Aorta (tissue), 5 donors: ENCODE data around the gene TTLL11. TPM values are rescaled to one million over a fixed set of nuclear protein-coding genes. Genes with fewer than 3 reads are reported as not detected.
"Not testable (repeated sequence)": the region's sequence is repeated elsewhere in the genome, so short reads cannot be mapped to it uniquely, and the experiment has no call there.

Experiments used
- ATAC-seq: fragments of 200-7000 bp; cut with Tn5 transposase; one replicate; pipeline ENCODE4 v1.9.1; 2022; ENCODE audit warnings: moderate library complexity; ENCODE audit not compliant: low FRiP score
- DNase-seq, 2 donors: peaks; one replicate each; pipeline ENCODE4 v3.0.0-alpha.2; 2020
- H3K27ac ChIP-seq, 2 donors: one replicate each; pipeline ENCODE4 v1.5.1; 2013; ENCODE audit warnings: low read length in 2 of 2, mild to moderate bottlenecking in 2 of 2, moderate library complexity in 2 of 2, control low read depth in 1 of 2, inconsistent platforms in 1 of 2, low read depth in 1 of 2
- H3K27me3 ChIP-seq, 2 donors: one replicate each; pipeline ENCODE4 v1.6.1; 2013; ENCODE audit warnings: control low read depth in 1 of 2, low read length in 1 of 2, mild to moderate bottlenecking in 1 of 2, moderate library complexity in 1 of 2; ENCODE audit not compliant: insufficient read depth in 2 of 2, control insufficient read depth in 1 of 2
- H3K36me3 ChIP-seq, 2 donors: one replicate each; pipeline ENCODE4 v1.6.1; 2013; ENCODE audit warnings: control low read depth in 1 of 2, low read length in 1 of 2, mild to moderate bottlenecking in 1 of 2; ENCODE audit not compliant: insufficient read depth in 2 of 2, control insufficient read depth in 1 of 2
- H3K4me1 ChIP-seq, 2 donors: one replicate each; pipeline ENCODE4 v1.6.1; 2013; ENCODE audit warnings: low read length in 2 of 2, control low read depth in 1 of 2, mild to moderate bottlenecking in 1 of 2, moderate library complexity in 1 of 2; ENCODE audit not compliant: insufficient read depth in 2 of 2, control insufficient read depth in 1 of 2
- H3K4me3 ChIP-seq, 2 donors: one replicate each; pipeline ENCODE4 v1.5.1; 2013; ENCODE audit warnings: low read length in 2 of 2, control low read depth in 1 of 2, mild to moderate bottlenecking in 1 of 2
- H3K9me3 ChIP-seq: one replicate; pipeline ENCODE4 v1.6.1; 2013; ENCODE audit warnings: mild to moderate bottlenecking, low read length; ENCODE audit not compliant: control insufficient read depth
- WGBS, 2 donors: extraction: QIAGEN DNeasy Blood & Tissue Kit; methylation state at CpG; one replicate each; pipeline ENCODE4 v1.1.7; 2013; 5-methylcytosine and 5-hydroxymethylcytosine counted together
- intact Hi-C, 2 donors: fragments of 100-400 bp; cut with DNase I; formaldehyde crosslinking; loops; one replicate each; pipeline versions ENCODE4 v1.14.2 to v1.15.0; 2022
- polyA plus RNA-seq, 2 donors: library from polyadenylated mRNA; stranded (reverse); fragments of 200-250 nt; gene quantifications; one replicate each; pipeline ENCODE4 v1.2.3, GENCODE V29; 2013
- total RNA-seq, 2 donors: library from RNA; stranded (reverse); fragmentation: NEBNext Ultra II Directional; extraction: Animal tissue kit (Norgen Biotek cat#: 25700); gene quantifications; one replicate each; pipeline ENCODE4 v1.2.1, GENCODE V29; 2021
- donor health status: healthy with polysubstance abuse.
- donor health status: Bipolar disorder and iron deficiency.
- donor health status: DM: no; HTN: no; CAD: no.
- donor health status: DM: no; HTN: no; CAD: no.
- donor health status: DM: yes; HTN: yes; CAD: no.

Gene TTLL11
- total and polyA plus RNA-seq, 4 donors, result 7.7 to 31.4 (median 18.3) TPM

DNA sequence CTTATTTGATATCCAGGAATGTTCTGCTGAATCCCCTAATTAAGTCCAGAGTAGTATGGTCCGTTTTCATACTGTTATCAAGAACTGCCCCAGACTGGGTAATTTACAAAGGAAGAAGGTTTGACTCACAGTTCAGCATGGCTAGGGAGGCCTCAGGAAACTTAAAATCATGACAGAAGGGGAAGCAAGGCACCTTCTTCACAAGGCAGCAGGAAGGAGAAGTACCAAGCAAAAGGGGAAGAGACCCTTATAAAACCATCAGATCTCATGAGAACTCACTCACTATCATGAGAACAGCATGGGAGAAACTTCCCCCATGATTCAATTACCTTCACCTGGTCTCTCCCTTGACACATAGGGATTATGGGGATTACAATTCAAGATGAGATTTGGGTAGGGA is 26.4 kb downstream of the TTLL11 start:
- H3K4me3 ChIP-seq, DNase-seq, H3K9me3 ChIP-seq, ATAC-seq, H3K36me3 ChIP-seq, H3K27ac ChIP-seq, H3K27me3 ChIP-seq, intact Hi-C loops: not testable (repeated sequence)
- 55 to 72% methylated on average over 1 of the region's 1 CpG for WGBS, 2 donors
- H3K4me1 ChIP-seq, result peaks cover 2 to 14% of the 10 kb centered on the region in 2 donors

DNA sequence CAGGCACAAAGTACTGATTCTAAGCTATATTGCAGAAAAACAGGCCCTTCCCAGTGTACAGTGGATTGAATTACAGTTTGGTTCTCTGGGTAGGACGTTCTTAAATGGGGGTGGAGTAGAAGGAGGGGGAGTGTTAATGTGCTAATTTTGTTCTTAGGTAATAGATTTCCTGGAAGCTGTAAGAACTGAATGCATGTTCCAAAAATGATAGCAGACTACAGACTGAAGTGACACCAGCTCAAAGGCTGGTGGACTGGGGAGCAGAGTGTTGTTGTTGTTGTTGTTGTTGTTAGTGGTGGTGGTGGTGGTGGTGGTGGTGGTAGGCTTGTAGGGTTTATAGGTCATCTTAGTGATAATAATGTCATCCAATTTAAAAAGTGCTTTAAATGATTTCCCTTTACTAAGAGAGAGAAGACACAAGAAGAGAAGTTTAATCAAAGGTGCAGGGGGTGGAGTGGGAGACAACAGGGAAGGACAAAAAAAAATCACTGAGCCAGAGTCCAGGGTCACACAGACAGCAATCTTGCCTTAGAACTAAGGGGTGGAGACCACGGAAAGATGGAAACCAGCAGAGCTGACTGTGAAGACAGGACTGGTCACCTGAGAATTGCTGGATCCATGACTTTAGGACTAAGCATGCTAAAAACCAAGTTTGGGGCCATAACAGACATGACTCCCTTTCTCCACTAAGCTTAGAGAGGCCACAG is 27.0 kb downstream of the TTLL11 start:
- intact Hi-C loops, result no loop called here
- Histone ChIP-seq H3K4me3 (no peak overlapping the region), H3K27me3 (no peaks in the 10 kb centered on the region), H3K27ac (no peak overlapping the region), H3K9me3 (no peaks in the 10 kb centered on the region), H3K36me3 (no peaks in the 10 kb centered on the region), H3K4me1 (peaks cover 2 to 14% of the 10 kb centered on the region in 2 donors)
- WGBS, 2 donors, result 41 to 44% methylated on average over 2 of the region's 2 CpGs
- DNase-seq (no peak), ATAC-seq (no peak)

DNA sequence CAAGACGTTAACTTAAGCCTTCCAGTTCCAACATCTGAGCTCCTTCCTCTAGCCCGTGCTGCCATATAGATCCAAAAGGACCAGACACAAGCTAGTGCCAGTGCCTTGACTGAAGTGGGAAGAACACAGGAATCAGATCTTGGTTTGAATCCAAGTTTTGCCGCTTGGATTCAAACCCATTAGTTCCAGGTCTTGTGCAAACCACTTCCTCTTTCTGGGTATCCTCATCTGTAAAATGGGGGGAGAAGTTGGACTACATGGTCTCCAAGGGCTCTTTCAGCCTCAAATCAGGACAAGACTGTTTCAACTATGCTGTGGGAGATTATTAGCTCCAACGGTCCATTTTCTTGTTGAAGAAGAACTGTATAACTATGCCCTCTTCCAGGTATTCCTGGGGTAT is 32.6 kb downstream of the TTLL11 start:
- intact Hi-C loops, result no loop called here
- peaks cover 0 to 13% of the 10 kb centered on the region in 2 donors for H3K4me1 ChIP-seq
- no peaks in the 10 kb centered on the region for H3K27me3 ChIP-seq
- ATAC-seq, result no peak
- H3K27ac ChIP-seq, result no peak overlapping the region
- no peak for DNase-seq
- H3K9me3 ChIP-seq, result no peaks in the 10 kb centered on the region
- no peaks in the 10 kb centered on the region for H3K36me3 ChIP-seq
- H3K4me3 ChIP-seq, result no peak overlapping the region
- 90 to 91% methylated on average over 4 of the region's 4 CpGs for WGBS, 2 donors

DNA sequence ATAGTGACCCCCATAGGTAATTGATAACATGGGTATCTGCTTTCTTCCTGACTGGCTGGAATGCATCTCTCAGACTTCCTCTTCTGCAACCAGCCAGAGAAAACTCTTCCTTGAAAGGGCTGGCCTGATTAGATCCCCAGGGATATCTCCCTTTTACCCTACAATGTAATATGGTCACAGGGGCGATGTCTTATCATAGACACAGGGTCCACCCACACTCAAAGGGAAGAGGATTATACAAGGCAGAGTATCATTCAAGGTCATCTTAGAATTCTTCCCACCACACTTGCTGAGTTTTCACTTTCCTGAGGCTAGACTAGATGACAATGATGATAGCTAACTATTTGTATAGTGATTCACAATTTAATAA is 33.2 kb downstream of the TTLL11 start:
- Histone ChIP-seq H3K27ac (no peak overlapping the region), H3K9me3 (no peaks in the 10 kb centered on the region), H3K4me3 (no peak overlapping the region), H3K27me3 (no peaks in the 10 kb centered on the region), H3K4me1 (peaks cover 0 to 9% of the 10 kb centered on the region in 2 donors), H3K36me3 (no peaks in the 10 kb centered on the region)
- no peak for DNase-seq
- WGBS, 2 donors, result 89 to 93% methylated on average over 1 of the region's 1 CpG
- intact Hi-C loops, result no loop called here
- ATAC-seq, result no peak

DNA sequence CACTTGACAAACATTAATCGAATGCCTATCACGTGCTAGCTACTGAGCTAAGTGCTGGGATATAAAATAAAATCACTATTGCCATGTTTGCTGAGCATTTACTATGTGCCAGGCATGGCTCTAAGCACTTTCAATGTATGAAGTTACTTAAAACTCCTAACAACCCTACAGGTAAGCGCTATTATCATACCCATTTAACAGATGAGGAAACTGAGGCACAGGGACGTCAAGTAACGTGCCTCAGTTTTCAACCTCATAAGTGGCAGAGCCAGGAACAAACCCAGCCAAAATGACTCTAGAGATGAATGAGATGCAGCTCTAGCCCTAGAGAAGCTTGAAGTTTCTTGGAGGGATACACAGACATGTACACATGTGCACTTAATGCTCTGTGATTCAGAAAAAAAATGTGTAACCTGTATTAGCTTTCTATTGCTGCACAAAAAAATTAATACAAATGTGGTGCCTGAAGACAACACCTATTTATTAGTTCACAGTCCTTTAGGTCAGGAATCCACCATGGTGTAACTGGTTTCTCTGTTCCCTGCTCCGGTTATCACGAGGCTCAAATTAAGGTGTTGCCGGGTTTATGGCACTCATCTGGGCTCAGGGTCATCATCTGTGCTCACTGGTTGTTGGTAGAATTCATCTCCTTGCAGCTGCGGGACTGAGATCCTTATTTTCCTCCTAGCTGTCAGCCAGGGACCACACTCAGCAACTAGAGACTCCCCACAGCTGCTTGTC is 33.7 kb downstream of the TTLL11 start:
- H3K4me1 ChIP-seq, result peaks cover 0 to 6% of the 10 kb centered on the region in 2 donors
- no peak for ATAC-seq
- no peak overlapping the region for H3K27ac ChIP-seq
- no peaks in the 10 kb centered on the region for H3K9me3 ChIP-seq
- H3K4me3 ChIP-seq, result no peak overlapping the region
- whole genome bisulfite sequencing, 2 donors, result 92 to 95% methylated on average over 9 of the region's 9 CpGs
- no peaks in the 10 kb centered on the region for H3K36me3 ChIP-seq
- H3K27me3 ChIP-seq, result no peaks in the 10 kb centered on the region
- DNase-seq, result no peak
- intact Hi-C loops, result no loop called here

DNA sequence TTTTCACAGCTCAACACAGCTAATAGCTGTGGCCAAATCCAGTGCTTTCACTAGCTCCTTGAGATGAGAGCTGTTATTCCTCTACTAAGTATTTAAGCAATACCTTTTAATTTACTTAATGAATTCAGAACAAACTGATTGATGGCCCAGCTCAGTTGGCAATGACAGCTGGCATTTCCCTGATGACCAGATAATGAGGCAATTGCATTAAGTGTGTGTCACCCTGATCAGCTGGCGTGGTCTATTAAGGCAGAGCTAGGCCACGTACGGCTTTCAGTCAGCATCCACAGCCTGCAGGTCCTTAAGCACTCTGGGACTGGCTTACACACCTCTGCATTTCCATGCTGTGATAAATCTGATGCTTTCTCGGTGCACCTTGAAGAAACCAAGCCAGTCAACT is 34.4 kb downstream of the TTLL11 start:
- intact Hi-C loops, result no loop called here
- H3K27me3 ChIP-seq, result no peaks in the 10 kb centered on the region
- no peaks in the 10 kb centered on the region for H3K36me3 ChIP-seq
- WGBS, 2 donors, result 93% methylated on average over 4 of the region's 4 CpGs
- H3K4me3 ChIP-seq, result no peak overlapping the region
- no peaks in the 10 kb centered on the region for H3K9me3 ChIP-seq
- H3K27ac ChIP-seq, result no peak overlapping the region
- DNase-seq (no peak), ATAC-seq (no peak)
- H3K4me1 ChIP-seq, result peaks cover 0 to 6% of the 10 kb centered on the region in 2 donors

DNA sequence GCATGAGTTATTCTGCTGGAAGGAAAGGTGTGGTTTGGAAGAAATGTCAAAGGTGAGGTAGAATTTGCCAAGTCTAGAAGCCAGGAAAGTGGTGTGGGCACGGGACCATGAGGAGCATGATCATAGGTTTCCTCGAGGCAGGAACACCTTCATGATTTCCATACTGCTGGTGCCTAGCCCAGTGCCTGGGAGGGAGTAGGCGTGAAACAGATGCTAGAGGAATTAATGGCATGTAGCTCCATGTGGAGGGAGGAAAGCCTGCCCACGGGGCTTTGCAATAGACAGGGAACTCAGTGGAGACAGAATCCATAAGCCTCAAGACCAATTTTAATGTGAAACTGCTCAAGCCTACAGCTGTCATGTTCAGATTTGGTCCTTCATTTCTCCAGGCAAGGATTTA is 35.1 kb downstream of the TTLL11 start:
- 46 to 49% methylated on average over 4 of the region's 4 CpGs for WGBS, 2 donors
- no peak overlapping the region for H3K27ac ChIP-seq

DNA sequence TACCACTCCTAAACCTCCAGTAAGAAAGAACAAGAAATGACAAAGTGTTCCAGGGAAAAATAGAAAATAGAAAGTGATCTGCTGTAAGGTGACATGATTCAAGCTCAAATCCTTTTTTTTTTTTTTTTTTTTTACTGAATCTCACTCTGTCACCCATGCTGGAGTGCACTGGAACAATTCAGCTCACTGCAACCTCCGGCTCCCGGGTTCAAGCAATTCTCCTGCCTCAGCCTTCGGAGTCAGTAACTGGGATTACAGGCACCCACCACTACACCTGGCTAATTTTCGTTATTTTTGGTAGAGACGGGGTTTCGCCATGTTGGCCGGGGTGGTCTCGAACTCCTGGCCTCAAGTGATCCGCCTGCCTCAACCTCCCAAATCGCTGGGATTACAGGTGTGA is 35.9 kb downstream of the TTLL11 start:
- Histone ChIP-seq H3K27me3 (no peaks in the 10 kb centered on the region), H3K4me3 (no peak overlapping the region), H3K9me3 (no peaks in the 10 kb centered on the region), H3K4me1 (peaks cover 0 to 6% of the 10 kb centered on the region in 2 donors), H3K36me3 (no peaks in the 10 kb centered on the region), H3K27ac (no peak overlapping the region)
- DNase-seq (no peak), ATAC-seq (no peak)
- intact Hi-C loops, result no loop called here
- WGBS, 2 donors, result 93 to 95% methylated on average over 10 of the region's 10 CpGs

More for the DNA sequence above, 35.1 kb downstream of the TTLL11 start:
- no peak overlapping the region for H3K4me3 ChIP-seq
- H3K36me3 ChIP-seq, result no peaks in the 10 kb centered on the region
- ATAC-seq (no peak), DNase-seq (no peak)
- intact Hi-C loops, result no loop called here
- no peaks in the 10 kb centered on the region for H3K9me3 ChIP-seq
- no peaks in the 10 kb centered on the region for H3K27me3 ChIP-seq
- peaks cover 0 to 6% of the 10 kb centered on the region in 2 donors for H3K4me1 ChIP-seq

DNA sequence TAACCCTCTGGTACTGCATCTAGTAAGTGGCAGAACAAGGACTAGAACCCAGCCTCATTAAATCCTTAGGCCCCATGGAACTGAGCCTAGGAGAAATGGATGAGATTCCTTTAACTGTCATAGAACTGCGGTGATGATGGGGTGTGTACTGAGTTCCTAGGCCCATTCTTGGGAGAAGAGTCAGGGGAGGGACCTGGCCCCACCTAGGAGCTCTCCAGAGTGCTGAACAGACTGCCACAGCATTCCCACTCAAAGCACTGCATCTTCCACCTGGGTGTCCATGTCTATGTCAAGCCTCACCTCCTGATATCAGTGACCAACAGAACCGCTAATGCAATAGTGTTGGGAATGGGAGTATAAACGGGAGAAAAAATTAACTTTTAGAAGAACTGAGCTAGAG is 36.6 kb downstream of the TTLL11 start:
- no peak for ATAC-seq

More for the DNA sequence above, 36.6 kb downstream of the TTLL11 start:
- Histone ChIP-seq H3K4me3 (no peak overlapping the region), H3K9me3 (no peaks in the 10 kb centered on the region), H3K36me3 (no peaks in the 10 kb centered on the region), H3K27me3 (no peaks in the 10 kb centered on the region), H3K4me1 (peaks cover 0 to 6% of the 10 kb centered on the region in 2 donors), H3K27ac (no peak overlapping the region)
- intact Hi-C loops, result no loop called here
- DNase-seq, result no peak
- 84 to 86% methylated on average over 3 of the region's 3 CpGs for WGBS, 2 donors
